GM12878 (cell line): ENCODE data around the gene EEF1AKMT2. TPM values are rescaled to one million over a fixed set of nuclear protein-coding genes. Genes with fewer than 3 reads are reported as not detected.

Experiments used
- ATAC-seq: fragments of 200-7000 bp; cut with Tn5 transposase; 3 replicates; pipeline ENCODE4 v1.9.1; 2020; ENCODE audit warnings: mild to moderate bottlenecking, moderate library complexity
- BruUV-seq: library from RNA; stranded (reverse); fragments of 400-500 nt; replicated peaks from 2 replicates; lab custom pipeline; 2021; lab: Mats Ljungman, UMichigan
- CTCF ChIA-PET: fragments of 300-600 bp; sonication (Branson Sonifier 250); formaldehyde crosslinking; extraction: SDS; loops from one replicate; lab custom pipeline; 2021; ENCODE audit warnings: inconsistent platforms; lab: Yijun Ruan, JAX
- POLR2A ChIA-PET: fragments of 350-600 bp; formaldehyde crosslinking; extraction: SDS; loops from one replicate; lab custom pipeline; 2021; ENCODE audit warnings: inconsistent platforms; lab: Charles Lee
- RAD21 ChIA-PET: fragments of 300-600 bp; sonication (Branson Sonifier 250); formaldehyde crosslinking; loops from one replicate; lab custom pipeline; 2023; ENCODE audit warnings: antibody characterized with exemption; ENCODE audit not compliant: unreplicated experiment; lab: Charles Lee
- SMC1A ChIA-PET: fragments of 300-600 bp; sonication (Branson Sonifier 250); formaldehyde crosslinking; loops from one replicate; lab custom pipeline; 2023; ENCODE audit not compliant: unreplicated experiment, uncharacterized antibody; lab: Charles Lee
- DNase-seq: peaks from one replicate; pipeline ENCODE4 v3.0.0-alpha.2; 2011; ENCODE audit warnings: low read depth, low spot score
- FAIRE-seq: peaks from 3 replicates; lab custom pipeline; 2011; peaks lifted over from hg19 to GRCh38; lab: Jason Lieb, UNC
- H2AFZ ChIP-seq: 2 replicates; pipeline ENCODE4 v1.6.0; 2011; ENCODE audit warnings: low read depth, low read length, control low read depth; ENCODE audit not compliant: control insufficient read depth
- H3K27ac ChIP-seq: 2 replicates; pipeline ENCODE4 v1.5.1; 2011; ENCODE audit warnings: control low read depth; ENCODE audit not compliant: control insufficient read depth, insufficient read depth
- H3K27me3 ChIP-seq, 2 experiments: replicated peaks in 1 of 2; 2 replicates each; pipeline versions ENCODE4 v1.6.0 to v1.6.1; 2011; ENCODE audit warnings: low read length in 1 of 2; ENCODE audit not compliant: control insufficient read depth in 2 of 2, insufficient read depth in 2 of 2
- H3K36me3 ChIP-seq, 2 experiments: 2 replicates each; pipeline ENCODE4 v1.5.1; 2011; ENCODE audit warnings: low read length in 1 of 2; ENCODE audit not compliant: control insufficient read depth in 2 of 2, insufficient read depth in 2 of 2
- H3K4me1 ChIP-seq: 2 replicates; pipeline ENCODE4 v1.6.1; 2011; ENCODE audit warnings: mild to moderate bottlenecking, low read length, moderate library complexity, mixed read lengths; ENCODE audit not compliant: control insufficient read depth, insufficient read depth
- H3K4me2 ChIP-seq: 2 replicates; pipeline ENCODE4 v1.6.0; 2011; ENCODE audit warnings: control low read depth; ENCODE audit not compliant: control insufficient read depth, insufficient read depth
- H3K4me3 ChIP-seq: fragments of 200-600 bp; sonication (generic); 2 replicates; pipeline ENCODE4 v1.5.1; 2016
- H3K79me2 ChIP-seq: 2 replicates; pipeline ENCODE4 v1.6.0; 2011; ENCODE audit warnings: low read length; ENCODE audit not compliant: control insufficient read depth, insufficient read depth
- H3K9ac ChIP-seq: 2 replicates; pipeline ENCODE4 v1.8.0; 2011; ENCODE audit warnings: low read length, control low read depth, mixed read lengths; ENCODE audit not compliant: control insufficient read depth, insufficient read depth
- H3K9me3 ChIP-seq: replicated peaks from 3 replicates; pipeline ENCODE4 v1.5.1; 2011; ENCODE audit warnings: mild to moderate bottlenecking, low read length; ENCODE audit not compliant: control insufficient read depth, insufficient read depth
- H4K20me1 ChIP-seq: 2 replicates; pipeline ENCODE4 v1.6.0; 2011; ENCODE audit not compliant: control insufficient read depth, insufficient read depth
- SPI1 ChIP-seq: IDR thresholded peaks from 2 replicates; pipeline ENCODE4 v1.6.1; 2011; ENCODE audit warnings: low read depth, mild to moderate bottlenecking, low read length, moderate library complexity, borderline replicate concordance; ENCODE audit not compliant: insufficient read depth
- TCF12 ChIP-seq: IDR thresholded peaks from 2 replicates; pipeline ENCODE4 v1.6.1; 2011; ENCODE audit warnings: low read depth, mild to moderate bottlenecking, low read length
- ZNF274 ChIP-seq: IDR thresholded peaks from one replicate; pipeline ENCODE4 v1.8.0; 2011; ENCODE audit not compliant: insufficient read length, insufficient read depth
- WGBS: methylation state at CpG from one replicate; pipeline ENCODE4 v1.1.6; 2016; ENCODE audit warnings: low lambda C conversion rate; ENCODE audit not compliant: insufficient replicate concordance, insufficient coverage; ENCODE audit errors: missing lambda C conversion rate; 5-methylcytosine and 5-hydroxymethylcytosine counted together
- in situ Hi-C: fragments of 300-500 bp; cut with MboI; formaldehyde crosslinking; loops from 9 replicates; pipeline ENCODE4 v1.14.3; 2018; ENCODE audit warnings: mixed read lengths
- intact Hi-C: fragments of 100-400 bp; cut with micrococcal nuclease; formaldehyde crosslinking; loops from one replicate; pipeline ENCODE4 v1.14.2; 2022; ENCODE audit not compliant: unreplicated experiment
- polyA plus RNA-seq, 11 experiments: library from polyadenylated mRNA; depleted of rRNA in 4 of 11; unstranded in 6 of 11; stranded (reverse) in 5 of 11; fragments of >200 nt; fragmentation: Nextera tagmentation in 4 of 11; fragmentation: Illumina TruSeq in 1 of 11; extraction: Ambion mirVana in 4 of 11; extraction: Trizol in 1 of 11; gene quantifications; 1 replicate in 1 of 11; 2 replicates in 10 of 11; pipeline versions ENCODE4 v1.2.1 to v1.2.3, GENCODE V29; 2011 to 2016; ENCODE audit warnings: inconsistent platforms in 2 of 11, missing spikeins in 2 of 11, low read depth in 1 of 11
- total RNA-seq, 4 experiments: library from RNA; depleted of rRNA in 3 of 4; stranded (reverse); fragments of >200 nt in 3 of 4; fragmentation: Illumina TruSeq in 1 of 4; extraction: Trizol in 1 of 4; gene quantifications; 2 replicates each; pipeline versions ENCODE4 v1.2.1 to v1.2.3, GENCODE V29; 2013 to 2021
- TF ChIP-seq, protein P1 (sequence below): fragments of 450-650 bp; IDR thresholded peaks from 2 replicates; pipeline ENCODE4 v1.6.1; 2017; ENCODE audit warnings: mild to moderate bottlenecking, low read depth, inconsistent platforms; ENCODE audit not compliant: poor library complexity, severe bottlenecking

Gene EEF1AKMT2
- total and polyA plus RNA-seq, 10 of the 15 experiments (the other 5 are each of a cell fraction or from before 2014, with no cell fraction given) = 9.1 to 29.3 (median 23.6) TPM

DNA sequence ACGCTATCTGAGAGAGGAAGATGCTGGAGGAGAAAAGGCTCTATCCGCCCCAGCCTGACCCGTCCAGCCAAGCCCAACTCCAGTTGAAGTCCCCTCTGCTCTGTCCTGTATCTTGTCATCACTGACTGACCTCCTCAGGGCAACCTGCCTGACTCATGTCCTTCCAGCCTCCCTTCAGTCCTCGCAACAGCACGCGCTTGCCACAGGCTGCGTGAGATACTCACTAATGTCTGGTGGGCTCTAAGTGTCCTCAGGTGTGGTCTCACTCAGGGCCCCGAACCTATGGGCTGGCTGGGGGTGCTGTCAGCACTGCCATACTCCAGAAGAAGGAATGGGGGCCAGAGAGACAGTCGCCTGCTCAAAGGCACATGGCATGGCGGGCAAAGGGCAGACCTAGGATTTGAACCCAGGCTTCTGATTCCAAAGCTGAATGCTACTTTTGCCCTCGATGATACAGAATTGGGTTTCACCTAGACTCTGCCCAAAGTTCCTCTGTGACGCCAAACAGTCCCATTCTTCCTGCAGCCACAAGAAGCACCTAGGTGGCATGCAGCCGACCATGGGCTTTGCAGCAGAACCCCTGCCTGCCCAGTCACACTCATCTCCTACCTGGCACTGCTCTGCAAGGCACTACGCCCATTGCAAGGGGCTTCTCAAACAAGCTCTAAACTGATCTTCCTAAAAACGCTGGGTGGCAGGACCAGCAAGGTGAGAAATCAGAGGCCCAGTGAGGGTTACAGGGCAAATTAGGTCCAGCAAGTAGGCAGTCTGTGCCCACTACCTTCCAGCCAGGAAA lies 56.0 kb downstream of the EEF1AKMT2 start (continued):
- TF ChIP-seq, protein P1, sequence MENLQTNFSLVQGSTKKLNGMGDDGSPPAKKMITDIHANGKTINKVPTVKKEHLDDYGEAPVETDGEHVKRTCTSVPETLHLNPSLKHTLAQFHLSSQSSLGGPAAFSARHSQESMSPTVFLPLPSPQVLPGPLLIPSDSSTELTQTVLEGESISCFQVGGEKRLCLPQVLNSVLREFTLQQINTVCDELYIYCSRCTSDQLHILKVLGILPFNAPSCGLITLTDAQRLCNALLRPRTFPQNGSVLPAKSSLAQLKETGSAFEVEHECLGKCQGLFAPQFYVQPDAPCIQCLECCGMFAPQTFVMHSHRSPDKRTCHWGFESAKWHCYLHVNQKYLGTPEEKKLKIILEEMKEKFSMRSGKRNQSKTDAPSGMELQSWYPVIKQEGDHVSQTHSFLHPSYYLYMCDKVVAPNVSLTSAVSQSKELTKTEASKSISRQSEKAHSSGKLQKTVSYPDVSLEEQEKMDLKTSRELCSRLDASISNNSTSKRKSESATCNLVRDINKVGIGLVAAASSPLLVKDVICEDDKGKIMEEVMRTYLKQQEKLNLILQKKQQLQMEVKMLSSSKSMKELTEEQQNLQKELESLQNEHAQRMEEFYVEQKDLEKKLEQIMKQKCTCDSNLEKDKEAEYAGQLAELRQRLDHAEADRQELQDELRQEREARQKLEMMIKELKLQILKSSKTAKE = no peak
- no peak for TF ChIP-seq SPI1

DNA sequence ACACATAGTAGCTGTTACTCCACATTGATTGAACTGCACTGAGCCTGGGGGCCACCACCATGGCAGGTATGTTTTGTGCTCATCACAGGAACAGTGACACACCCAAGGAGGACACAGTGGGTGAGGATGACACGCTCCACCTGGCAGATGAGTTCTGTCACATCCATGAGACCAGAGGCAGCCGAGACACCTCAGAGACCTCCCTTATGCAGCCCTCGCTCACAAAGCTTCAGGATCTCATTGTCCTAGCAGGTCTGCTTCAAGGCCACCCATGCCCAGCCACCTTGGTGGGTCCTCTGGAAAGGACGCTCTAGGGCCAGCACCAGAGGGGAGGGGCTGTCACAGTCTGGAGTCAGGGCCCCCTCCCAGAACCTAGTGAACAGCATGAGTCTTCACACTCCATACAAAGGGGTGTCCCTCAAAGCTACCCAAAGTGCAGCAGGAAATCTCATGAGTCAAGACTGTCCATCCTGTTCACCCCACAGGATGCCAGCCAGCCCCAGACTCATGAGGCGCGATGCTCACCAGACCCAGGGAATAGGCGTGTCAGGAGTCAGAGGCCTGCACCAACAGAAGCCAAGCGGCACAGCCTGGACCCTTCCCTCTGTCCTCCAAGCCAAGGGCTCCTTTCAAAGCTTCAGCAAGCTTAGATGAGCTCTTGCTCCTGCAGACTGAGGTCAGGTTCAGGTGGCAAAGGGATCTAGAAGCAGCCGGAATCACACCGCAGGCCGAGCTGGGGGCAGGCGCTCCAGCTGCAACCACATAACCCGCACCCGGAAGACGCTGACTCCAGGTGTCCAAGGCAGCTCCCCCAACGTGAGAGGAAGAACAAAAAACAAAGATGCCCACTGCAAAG lies 57.1 kb downstream of the EEF1AKMT2 start:
- Histone ChIP-seq H3K27ac (peak overlapping the region; percentile 71), H3K36me3 (peaks cover 1 to 2% of the 10 kb centered on the region in 2 experiments; a peak in 2 of 4 replicates), H3K79me2 (peaks cover 40% of the 10 kb centered on the region), H3K9me3 (no peaks in the 10 kb centered on the region), H2AFZ (no peak overlapping the region), H3K9ac (peak overlapping the region; percentile 1; the same call in 1 of the 2 replicates), H4K20me1 (no peaks in the 10 kb centered on the region; the same call in 1 of the 2 replicates), H3K4me2 (peak overlapping the region; percentile 60), H3K4me3 (no peak overlapping the region), H3K4me1 (peaks cover 61% of the 10 kb centered on the region), H3K27me3 (no peaks in the 10 kb centered on the region)
- 42% methylated on average over 16 of the region's 16 CpGs for WGBS
- ChIA-PET CTCF (interaction anchor here (1.0 to 21.9 kb wide), 11 partner anchors 6 to 204 kb away, joined by 3 to 319 read pairs (median 6); no protein-coding TSS in a partner anchor), RAD21 (interaction anchor here (0.8 to 4.1 kb wide), 7 partner anchors 8 to 46 kb away, joined by 3 to 37 read pairs (median 19); no protein-coding TSS in a partner anchor), SMC1A (interaction anchor here (0.6 to 21.7 kb wide), 10 partner anchors 5 to 901 kb away, joined by 3 to 351 read pairs (median 8); no protein-coding TSS in a partner anchor), POLR2A (interaction anchor here (0.6 to 5.5 kb wide), 6 partner anchors 10 to 80 kb away, joined by 3 to 31 read pairs (median 13); no protein-coding TSS in a partner anchor)
- in situ Hi-C loops (no loop called here), intact Hi-C loops (no loop called here)
- DNase-seq = no peak
- TF ChIP-seq ZNF274 (no peak), TCF12 (peak; percentile 57; the same call in 1 of the 2 replicates)
- ATAC-seq = peak; percentile 3; the same call in 2 of the 3 replicates
- BruUV-seq = no TSS peak
- no peak for FAIRE-seq
